Activated CD4-positive, alpha-beta T cell treated with anti-CD3 and anti-CD28 coated beads, Interleukin-2, amount 10 ng/mL, durations not matched to agents 7 days and 5 days (primary cell): ENCODE results near the gene EFNA5. TPM values are rescaled to one million over a fixed set of nuclear protein-coding genes. Genes with fewer than 3 reads are reported as not detected.

Experiments used
- CTCF ChIA-PET: fragments of 350-600 bp; sonication (Branson Sonifier 250); formaldehyde crosslinking; loops from one replicate; lab custom pipeline; 2021; ENCODE audit warnings: antibody characterized with exemption; lab: Charles Lee
- POLR2A ChIA-PET: fragments of 350-600 bp; sonication (Branson Sonifier 250); formaldehyde crosslinking; loops from one replicate; lab custom pipeline; 2021; ENCODE audit warnings: antibody characterized with exemption; lab: Charles Lee
- DNase-seq: peaks from one replicate; pipeline ENCODE4 v3.0.0-alpha.2; 2020
- H3K27ac Mint-ChIP-seq: one replicate; pipeline ENCODE4 v1.8.0; 2021; ENCODE audit warnings: mild to moderate bottlenecking, moderate library complexity, mixed read lengths
- H3K27me3 Mint-ChIP-seq: one replicate; pipeline ENCODE4 v1.8.0; 2021; ENCODE audit warnings: mixed read lengths
- H3K36me3 Mint-ChIP-seq: one replicate; pipeline ENCODE4 v1.8.0; 2021; ENCODE audit warnings: low read depth, mixed read lengths
- H3K4me1 Mint-ChIP-seq: one replicate; pipeline ENCODE4 v1.8.0; 2021; ENCODE audit warnings: mixed read lengths
- H3K4me3 Mint-ChIP-seq: one replicate; pipeline ENCODE4 v1.8.0; 2021; ENCODE audit warnings: mild to moderate bottlenecking, moderate library complexity, mixed read lengths
- H3K9me3 Mint-ChIP-seq: one replicate; pipeline ENCODE4 v1.8.0; 2021; ENCODE audit warnings: mixed read lengths
- total RNA-seq, 2 experiments: library from RNA; stranded (reverse); gene quantifications; one replicate each; pipeline ENCODE4 v1.2.3, GENCODE V29; 2021

EFNA5 gene
- total RNA-seq, 2 experiments from 2014 or later: not detected

- H3K4me1 Mint-ChIP-seq: peaks cover 24% of the 10 kb centered on the region
- no peak overlapping the region for H3K27ac Mint-ChIP-seq
- peaks cover 13% of the 10 kb centered on the region for H3K27me3 Mint-ChIP-seq
- DNase-seq: no peak
- H3K4me3 Mint-ChIP-seq: no peak overlapping the region
- H3K9me3 Mint-ChIP-seq: peaks cover 15% of the 10 kb centered on the region
- peaks cover 9% of the 10 kb centered on the region for H3K36me3 Mint-ChIP-seq
- ChIA-PET CTCF (no interaction called here), POLR2A (no interaction called here)
Observed at GRCh38 chr5:107484281-107484680, 186.5 kb downstream of the EFNA5 start.

GRCh38 chr5:107483231-107484024, 187.3 kb downstream of the EFNA5 start:
- Mint-ChIP-seq H3K36me3 (peaks cover 9% of the 10 kb centered on the region), H3K27ac (no peak overlapping the region), H3K27me3 (peaks cover 13% of the 10 kb centered on the region), H3K4me3 (no peak overlapping the region), H3K4me1 (peaks cover 24% of the 10 kb centered on the region), H3K9me3 (peaks cover 15% of the 10 kb centered on the region)
- no peak for DNase-seq
- POLR2A ChIA-PET: no interaction called here
- CTCF ChIA-PET: no interaction called here

- POLR2A ChIA-PET: no interaction called here
- peaks cover 4% of the 10 kb centered on the region for H3K27me3 Mint-ChIP-seq
Observed at GRCh38 chr5:107478068-107478641, 192.6 kb downstream of the EFNA5 start.

GRCh38 chr5:107477492-107477891, 193.2 kb downstream of the EFNA5 start:
- no peak for DNase-seq
- POLR2A ChIA-PET: no interaction called here
- Mint-ChIP-seq H3K9me3 (no peaks in the 10 kb centered on the region), H3K27me3 (peaks cover 4% of the 10 kb centered on the region), H3K27ac (no peak overlapping the region), H3K36me3 (no peaks in the 10 kb centered on the region), H3K4me3 (no peak overlapping the region), H3K4me1 (peaks cover 5% of the 10 kb centered on the region)
- CTCF ChIA-PET: no interaction called here

More at GRCh38 chr5:107478068-107478641, 192.6 kb downstream of the EFNA5 start:
- no peak overlapping the region for H3K27ac Mint-ChIP-seq
- no peaks in the 10 kb centered on the region for H3K9me3 Mint-ChIP-seq
- H3K36me3 Mint-ChIP-seq: no peaks in the 10 kb centered on the region
- peaks cover 5% of the 10 kb centered on the region for H3K4me1 Mint-ChIP-seq
- no peak overlapping the region for H3K4me3 Mint-ChIP-seq
- DNase-seq: no peak
- CTCF ChIA-PET: no interaction called here

- peak; percentile 41 for DNase-seq
- Mint-ChIP-seq H3K4me1 (peaks cover 5% of the 10 kb centered on the region), H3K4me3 (no peak overlapping the region), H3K9me3 (no peaks in the 10 kb centered on the region), H3K27ac (no peak overlapping the region), H3K36me3 (no peaks in the 10 kb centered on the region), H3K27me3 (peaks cover 4% of the 10 kb centered on the region)
- CTCF ChIA-PET: interaction anchor here (0.9 kb wide), 1 partner anchor 45 kb away, joined by 3 read pairs; no protein-coding TSS in a partner anchor
- POLR2A ChIA-PET: no interaction called here
Observed at GRCh38 chr5:107476783-107477182, 194.0 kb downstream of the EFNA5 start.

GRCh38 chr5:107474716-107475489, 195.8 kb downstream of the EFNA5 start:
- H3K9me3 Mint-ChIP-seq: no peaks in the 10 kb centered on the region
- H3K27me3 Mint-ChIP-seq: peaks cover 6% of the 10 kb centered on the region
- CTCF ChIA-PET: no interaction called here
- H3K4me3 Mint-ChIP-seq: no peak overlapping the region
- H3K27ac Mint-ChIP-seq: no peak overlapping the region
- H3K36me3 Mint-ChIP-seq: no peaks in the 10 kb centered on the region
- POLR2A ChIA-PET: interaction anchor here (0.6 kb wide), 1 partner anchor 17 kb away, joined by 3 read pairs; no protein-coding TSS in a partner anchor
- H3K4me1 Mint-ChIP-seq: peaks cover 5% of the 10 kb centered on the region
- no peak for DNase-seq

GRCh38 chr5:107474361-107474715, 196.4 kb downstream of the EFNA5 start:
- Mint-ChIP-seq H3K27me3 (peaks cover 4% of the 10 kb centered on the region), H3K27ac (no peak overlapping the region), H3K36me3 (no peaks in the 10 kb centered on the region), H3K4me1 (peaks cover 10% of the 10 kb centered on the region), H3K9me3 (no peaks in the 10 kb centered on the region), H3K4me3 (no peak overlapping the region)
- ChIA-PET CTCF (no interaction called here), POLR2A (interaction anchor here (0.6 kb wide), 1 partner anchor 17 kb away, joined by 3 read pairs; no protein-coding TSS in a partner anchor)
- no peak for DNase-seq

GRCh38 chr5:107472620-107473064, 198.1 kb downstream of the EFNA5 start:
- no peak for DNase-seq
- peaks cover 15% of the 10 kb centered on the region for H3K4me1 Mint-ChIP-seq
- no peaks in the 10 kb centered on the region for H3K36me3 Mint-ChIP-seq
- CTCF ChIA-PET: no interaction called here
- POLR2A ChIA-PET: no interaction called here
- no peak overlapping the region for H3K4me3 Mint-ChIP-seq
- no peaks in the 10 kb centered on the region for H3K9me3 Mint-ChIP-seq
- peaks cover 4% of the 10 kb centered on the region for H3K27me3 Mint-ChIP-seq
- no peak overlapping the region for H3K27ac Mint-ChIP-seq

GRCh38 chr5:107470295-107470582, 200.5 kb downstream of the EFNA5 start:
- no peak overlapping the region for H3K27ac Mint-ChIP-seq
- H3K4me1 Mint-ChIP-seq: peaks cover 10% of the 10 kb centered on the region
- H3K36me3 Mint-ChIP-seq: no peaks in the 10 kb centered on the region
- no peak overlapping the region for H3K4me3 Mint-ChIP-seq
- peaks cover 4% of the 10 kb centered on the region for H3K27me3 Mint-ChIP-seq
- H3K9me3 Mint-ChIP-seq: no peaks in the 10 kb centered on the region
- DNase-seq: no peak
- POLR2A ChIA-PET: no interaction called here
- CTCF ChIA-PET: no interaction called here

GRCh38 chr5:107469485-107470294, 201.0 kb downstream of the EFNA5 start:
- no peak for DNase-seq
- no peak overlapping the region for H3K4me3 Mint-ChIP-seq
- POLR2A ChIA-PET: interaction anchor here (0.7 kb wide), 1 partner anchor 17 kb away, joined by 4 read pairs; no protein-coding TSS in a partner anchor
- no peak overlapping the region for H3K27ac Mint-ChIP-seq
- H3K4me1 Mint-ChIP-seq: peaks cover 10% of the 10 kb centered on the region
- no peaks in the 10 kb centered on the region for H3K36me3 Mint-ChIP-seq
- CTCF ChIA-PET: no interaction called here
- H3K9me3 Mint-ChIP-seq: no peaks in the 10 kb centered on the region
- H3K27me3 Mint-ChIP-seq: peaks cover 4% of the 10 kb centered on the region

GRCh38 chr5:107469064-107469463, 201.7 kb downstream of the EFNA5 start:
- no peak overlapping the region for H3K4me3 Mint-ChIP-seq
- H3K27me3 Mint-ChIP-seq: peaks cover 4% of the 10 kb centered on the region
- H3K27ac Mint-ChIP-seq: no peak overlapping the region
- H3K36me3 Mint-ChIP-seq: no peaks in the 10 kb centered on the region
- ChIA-PET POLR2A (no interaction called here), CTCF (no interaction called here)
- H3K4me1 Mint-ChIP-seq: peaks cover 13% of the 10 kb centered on the region
- no peak for DNase-seq
- H3K9me3 Mint-ChIP-seq: no peaks in the 10 kb centered on the region

- peaks cover 4% of the 10 kb centered on the region for H3K27me3 Mint-ChIP-seq
- no peaks in the 10 kb centered on the region for H3K9me3 Mint-ChIP-seq
- no peak overlapping the region for H3K27ac Mint-ChIP-seq
- POLR2A ChIA-PET: no interaction called here
- H3K36me3 Mint-ChIP-seq: no peaks in the 10 kb centered on the region
- DNase-seq: no peak
- no peak overlapping the region for H3K4me3 Mint-ChIP-seq
- CTCF ChIA-PET: no interaction called here
- peaks cover 13% of the 10 kb centered on the region for H3K4me1 Mint-ChIP-seq
Observed at GRCh38 chr5:107468276-107468675, 202.5 kb downstream of the EFNA5 start.
